Ovary (tissue), 9 donors: ENCODE measurements around the gene MPRIP. TPM values are rescaled to one million over a fixed set of nuclear protein-coding genes. Genes with fewer than 3 reads are reported as not detected.
"Not testable (repeated sequence)": the region's sequence is repeated elsewhere in the genome, so short reads cannot be mapped to it uniquely, and the experiment has no call there.

ENCODE experiments used
- DNase-seq, 5 donors: peaks; one replicate each; pipeline ENCODE4 v3.0.0-alpha.2; 2019 to 2020
- H3K27ac ChIP-seq, 2 donors: fragments of 200-600 bp; one replicate each; pipeline versions ENCODE4 v1.5.1 to v1.8.0; 2019 to 2022
- H3K27me3 ChIP-seq: fragments of 200-600 bp; one replicate; pipeline ENCODE4 v1.8.0; 2022
- H3K36me3 ChIP-seq: fragments of 200-600 bp; sonication (generic); one replicate; pipeline ENCODE4 v1.5.1; 2019
- H3K4me1 ChIP-seq: one replicate; pipeline ENCODE4 v1.8.1; 2013; ENCODE audit warnings: mild to moderate bottlenecking, moderate library complexity; ENCODE audit not compliant: insufficient read depth
- H3K4me3 ChIP-seq: fragments of 200-600 bp; sonication (generic); one replicate; pipeline ENCODE4 v1.5.1; 2017
- H3K9me3 ChIP-seq, 2 donors: fragments of 200-600 bp in 1 of 2; sonication (generic) in 1 of 2; one replicate each; pipeline versions ENCODE4 v1.5.1 to v1.8.1; 2013 to 2019; ENCODE audit warnings: mild to moderate bottlenecking in 1 of 2, moderate library complexity in 1 of 2
- EP300 ChIP-seq: sonication (generic); formaldehyde crosslinking; IDR thresholded peaks from one replicate; pipeline ENCODE4 v1.6.1; 2017; ENCODE audit warnings: antibody characterized with exemption
- WGBS, 3 donors: extraction: QIAGEN DNeasy Blood & Tissue Kit in 1 of 3; methylation state at CpG; one replicate each; pipeline versions ENCODE4 v1.1.5 to v1.1.7; 2013 to 2017; 5-methylcytosine and 5-hydroxymethylcytosine counted together
- intact Hi-C, 4 donors: fragments of 100-400 bp; cut with DNase I; formaldehyde crosslinking; loops; one replicate each; pipeline versions ENCODE4 v1.11.0 to v1.15.1; 2022 to 2023
- polyA plus RNA-seq, 2 donors: library from polyadenylated mRNA; stranded (reverse); fragments of 200-250 nt in 1 of 2; fragments of 350-450 nt in 1 of 2; fragmentation: Illumina TruSeq in 1 of 2; extraction: RNeasy Lipid Tissue Mini Kit (QIAGEN cat#74804) in 1 of 2; gene quantifications; one replicate each; pipeline ENCODE4 v1.2.3, GENCODE V29; 2013 to 2014
- total RNA-seq, 7 donors: library from RNA; depleted of rRNA in 2 of 7; stranded (reverse); fragments of >200 nt in 2 of 7; fragmentation: NEBNext Ultra II Directional in 3 of 7; extraction: Animal tissue kit (Norgen Biotek cat#: 25700) in 3 of 7; gene quantifications; one replicate each; pipeline versions ENCODE4 v1.1.0 to v1.2.4, GENCODE V29; 2016 to 2023
- TF ChIP-seq, protein P1 (sequence below), 3 donors: fragments of 450-650 bp in 2 of 3; fragments of 200-600 bp in 1 of 3; IDR thresholded peaks; one replicate each; pipeline versions ENCODE4 v1.5.1 to v1.8.0; 2016 to 2022; ENCODE audit warnings: antibody characterized with exemption in 3 of 3, mild to moderate bottlenecking in 1 of 3
- donor health status: DM: no; HTN: no; CAD: no; lungs with moderate emphysema.
- donor health status: DM: no; HTN: no; CAD: no.
- donor health status: Bipolar disorder and iron deficiency.
- donor health status: DM: yes; HTN: yes; CAD: no.
- donor health status: DM: no; HTN: no; CAD: no.
- donor health status: DM: yes; HTN: yes; CAD: no.

The MPRIP gene
- total and polyA plus RNA-seq, 9 donors, result 72.3 to 256 (median 202) TPM

DNA sequence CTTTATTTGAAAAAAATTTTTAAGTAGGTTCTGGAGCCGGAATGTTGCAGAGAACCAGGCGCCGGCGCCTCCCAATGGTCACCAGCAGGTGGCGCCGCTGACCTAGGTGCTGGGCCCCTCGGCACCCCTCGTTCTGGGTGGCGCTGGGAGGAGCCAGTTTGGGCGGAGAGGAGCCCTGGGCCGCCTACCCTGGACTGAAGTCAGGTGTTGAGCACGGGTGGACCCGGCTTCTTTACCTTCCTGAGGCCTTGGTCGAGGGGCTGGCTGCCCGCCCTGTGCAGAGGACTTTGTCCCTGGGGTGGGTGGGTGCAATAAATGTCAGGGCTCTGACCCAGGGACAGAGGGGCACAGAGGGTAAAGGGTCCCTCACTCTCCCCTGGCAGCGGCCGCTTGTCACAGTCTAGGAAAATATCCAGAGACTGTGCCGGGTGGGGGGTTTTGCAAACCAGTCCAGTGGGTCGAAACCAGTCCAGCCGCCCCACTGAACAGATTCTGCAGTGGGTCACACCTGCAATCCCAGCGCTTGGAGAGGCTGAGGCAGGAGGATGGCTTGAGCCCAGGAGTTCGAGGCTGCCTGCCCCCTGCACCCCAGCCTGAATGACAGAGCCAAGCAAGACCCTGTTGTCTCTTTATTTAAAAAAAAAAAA lies 40.3 kb upstream of the MPRIP start:
- H3K4me3 ChIP-seq, result no peak overlapping the region
- H3K9me3 ChIP-seq, result no peaks in the 10 kb centered on the region
- no peak overlapping the region for H3K27ac ChIP-seq
- peak; percentile 71 to 89 (median 83) for DNase-seq
- no peaks in the 10 kb centered on the region for H3K36me3 ChIP-seq
- TF ChIP-seq EP300, result no peak
- TF ChIP-seq, protein P1, sequence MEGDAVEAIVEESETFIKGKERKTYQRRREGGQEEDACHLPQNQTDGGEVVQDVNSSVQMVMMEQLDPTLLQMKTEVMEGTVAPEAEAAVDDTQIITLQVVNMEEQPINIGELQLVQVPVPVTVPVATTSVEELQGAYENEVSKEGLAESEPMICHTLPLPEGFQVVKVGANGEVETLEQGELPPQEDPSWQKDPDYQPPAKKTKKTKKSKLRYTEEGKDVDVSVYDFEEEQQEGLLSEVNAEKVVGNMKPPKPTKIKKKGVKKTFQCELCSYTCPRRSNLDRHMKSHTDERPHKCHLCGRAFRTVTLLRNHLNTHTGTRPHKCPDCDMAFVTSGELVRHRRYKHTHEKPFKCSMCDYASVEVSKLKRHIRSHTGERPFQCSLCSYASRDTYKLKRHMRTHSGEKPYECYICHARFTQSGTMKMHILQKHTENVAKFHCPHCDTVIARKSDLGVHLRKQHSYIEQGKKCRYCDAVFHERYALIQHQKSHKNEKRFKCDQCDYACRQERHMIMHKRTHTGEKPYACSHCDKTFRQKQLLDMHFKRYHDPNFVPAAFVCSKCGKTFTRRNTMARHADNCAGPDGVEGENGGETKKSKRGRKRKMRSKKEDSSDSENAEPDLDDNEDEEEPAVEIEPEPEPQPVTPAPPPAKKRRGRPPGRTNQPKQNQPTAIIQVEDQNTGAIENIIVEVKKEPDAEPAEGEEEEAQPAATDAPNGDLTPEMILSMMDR (IDR thresholded peaks at IDR 0.05), result peak; percentile 86 to 97 (median 86)
- 17 to 19% (median 18%) methylated on average over 22 of the region's 22 CpGs for WGBS, 3 donors
- intact Hi-C loops, result loop anchor here in 2 of 4 donors (5.0 to 10.0 kb wide), 2 partner anchors 115 to 233 kb away; partner anchors contain the start of gene FLCN (in 1 of the 2)
- no peaks in the 10 kb centered on the region for H3K27me3 ChIP-seq
- peaks cover 2% of the 10 kb centered on the region for H3K4me1 ChIP-seq

DNA sequence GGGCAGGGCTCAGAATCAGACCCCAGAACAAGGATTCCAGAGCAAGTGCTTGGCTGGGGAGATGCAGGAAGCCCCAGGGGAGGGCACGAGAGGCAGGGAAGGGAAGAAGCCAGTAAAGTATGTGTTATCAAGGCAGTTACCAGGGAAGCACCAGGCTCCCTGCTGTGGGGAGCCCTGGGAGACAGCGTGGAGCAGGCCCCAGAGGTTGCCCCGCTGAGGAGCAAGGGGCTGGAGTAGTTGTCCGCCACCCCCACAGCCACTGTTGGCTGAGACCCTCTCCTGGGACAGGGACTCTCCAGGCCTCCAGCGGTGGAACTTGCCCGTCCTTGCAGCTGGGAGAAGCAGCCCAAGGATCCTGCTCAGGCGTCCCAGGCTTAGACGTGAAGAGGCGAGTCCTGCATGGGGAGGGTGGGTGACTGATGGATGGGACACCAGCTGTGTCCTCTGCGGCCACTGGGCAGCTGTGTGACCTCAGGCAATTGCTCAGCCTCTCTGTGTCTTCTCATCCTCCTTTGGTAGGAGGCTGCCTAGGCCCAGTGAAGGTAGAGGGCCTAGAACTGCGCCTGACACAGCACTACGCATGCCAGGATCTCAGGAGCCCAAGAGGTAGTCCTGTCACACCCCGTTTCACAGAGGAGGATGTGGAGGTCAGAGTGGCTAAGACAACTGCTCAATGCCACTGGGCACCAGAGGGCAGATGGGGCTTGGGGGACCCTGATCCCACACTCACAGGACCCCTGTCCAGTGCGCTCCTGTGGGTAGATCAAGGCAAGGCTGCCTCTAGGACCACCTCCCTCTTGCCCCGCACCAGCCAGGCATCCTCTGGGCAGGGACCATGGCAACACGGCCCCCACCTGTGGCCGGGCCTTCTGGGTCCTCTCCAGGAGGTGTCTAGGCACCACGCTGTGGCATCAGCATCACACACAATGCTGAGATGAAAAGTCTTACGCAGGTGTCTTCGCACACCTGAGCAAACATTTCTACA lies 39.2 kb upstream of the MPRIP start:
- H3K36me3 ChIP-seq, H3K4me3 ChIP-seq, H3K9me3 ChIP-seq, H3K27me3 ChIP-seq, H3K4me1 ChIP-seq, H3K27ac ChIP-seq: not testable (repeated sequence)
- 89 to 91% (median 90%) methylated on average over 19 to 20 of the region's 20 CpGs for WGBS, 3 donors
- DNase-seq, result peak in 1 of 5 donors; percentile 35
- intact Hi-C loops, result loop anchor here in 2 of 4 donors (5.0 to 10.0 kb wide), 2 partner anchors 114 to 232 kb away; partner anchors contain the start of gene FLCN (in 1 of the 2)

DNA sequence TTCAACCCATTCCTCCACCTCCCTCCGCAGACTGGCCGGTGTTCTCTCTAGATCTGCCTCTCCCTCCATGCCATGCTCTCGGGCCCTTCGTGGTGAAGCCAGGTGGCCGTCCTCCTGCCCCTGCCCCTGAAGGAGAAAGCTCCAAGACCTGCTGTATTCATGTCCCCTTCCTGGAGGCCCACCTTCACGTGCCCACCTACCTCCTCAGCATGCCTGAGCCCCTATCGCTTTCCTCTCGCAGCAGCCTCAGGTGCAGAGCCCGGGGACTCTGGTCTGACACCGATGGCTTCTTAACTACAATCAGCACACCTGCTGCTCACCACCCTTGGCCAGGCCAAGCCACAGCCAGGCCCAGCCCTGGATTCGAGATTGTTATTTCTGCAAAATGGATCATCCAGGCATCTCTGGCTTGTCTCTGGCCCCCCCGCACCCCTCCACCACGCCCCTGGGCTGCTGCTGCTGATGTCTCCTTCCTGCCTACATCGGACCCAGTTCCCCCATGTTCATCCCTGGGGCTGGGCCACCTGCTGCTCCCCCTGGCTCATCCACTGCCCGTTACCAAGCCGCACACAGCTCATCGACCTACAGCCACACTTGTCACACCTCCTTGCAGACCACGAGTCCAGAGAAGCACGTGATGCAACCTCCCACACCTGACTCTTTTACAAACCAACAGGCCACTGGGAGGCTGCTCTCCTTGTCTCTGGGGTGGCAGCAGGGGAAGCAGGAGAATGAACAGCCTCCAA lies 37.8 kb upstream of the MPRIP start:
- H3K27me3 ChIP-seq, result no peaks in the 10 kb centered on the region
- 79 to 83% (median 81%) methylated on average over 19 of the region's 19 CpGs for WGBS, 3 donors
- DNase-seq, result peak in 1 of 5 donors; percentile 18
- no peak for TF ChIP-seq EP300
- no peak overlapping the region for H3K27ac ChIP-seq
- H3K9me3 ChIP-seq, result no peaks in the 10 kb centered on the region
- no peaks in the 10 kb centered on the region for H3K36me3 ChIP-seq
- H3K4me3 ChIP-seq, result no peak overlapping the region
- H3K4me1 ChIP-seq, result peaks cover 2% of the 10 kb centered on the region
- intact Hi-C loops, result loop anchor here in 2 of 4 donors (5.0 to 10.0 kb wide), 2 partner anchors 113 to 230 kb away; partner anchors contain the start of gene FLCN (in 1 of the 2)

DNA sequence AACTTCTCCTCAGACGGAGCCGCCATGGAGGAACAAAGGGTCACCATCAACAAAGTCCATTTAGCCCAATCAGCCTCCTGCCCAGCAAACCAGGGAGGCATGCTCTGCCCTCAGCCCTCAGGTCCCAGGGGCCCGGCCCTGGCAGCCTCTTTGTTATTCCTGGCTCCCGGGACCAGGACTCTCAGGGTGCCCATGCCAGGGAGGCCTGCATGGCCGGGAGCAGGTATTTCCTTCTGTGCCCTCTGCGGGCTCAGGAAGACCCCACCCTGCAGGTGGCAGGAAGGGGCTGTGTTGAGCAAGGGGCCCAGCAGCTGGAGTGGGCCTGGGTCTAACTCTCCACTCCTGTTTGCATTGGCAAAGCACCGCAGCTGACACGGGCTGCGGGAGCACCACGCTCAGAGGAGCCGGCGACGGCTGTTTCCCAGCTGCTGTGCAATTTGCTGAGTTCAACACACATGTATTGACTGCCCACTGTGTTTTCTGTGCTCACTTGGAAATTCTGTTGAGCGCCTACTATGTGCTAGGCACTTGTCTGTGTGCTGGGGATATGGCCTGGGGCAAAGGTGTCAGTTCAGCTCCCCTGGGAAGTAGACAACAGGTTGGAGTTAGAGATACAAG lies 37.2 kb upstream of the MPRIP start:
- H3K36me3 ChIP-seq, H3K4me1 ChIP-seq, H3K27ac ChIP-seq, H3K4me3 ChIP-seq, H3K9me3 ChIP-seq, H3K27me3 ChIP-seq: not testable (repeated sequence)
- intact Hi-C loops, result loop anchor here in 2 of 4 donors (5.0 to 10.0 kb wide), 2 partner anchors 112 to 230 kb away; partner anchors contain the start of gene FLCN (in 1 of the 2)
- DNase-seq, result peak in 1 of 5 donors; percentile 26
- WGBS, 3 donors, result 50 to 62% (median 57%) methylated on average over 8 to 14 of the region's 14 CpGs

DNA sequence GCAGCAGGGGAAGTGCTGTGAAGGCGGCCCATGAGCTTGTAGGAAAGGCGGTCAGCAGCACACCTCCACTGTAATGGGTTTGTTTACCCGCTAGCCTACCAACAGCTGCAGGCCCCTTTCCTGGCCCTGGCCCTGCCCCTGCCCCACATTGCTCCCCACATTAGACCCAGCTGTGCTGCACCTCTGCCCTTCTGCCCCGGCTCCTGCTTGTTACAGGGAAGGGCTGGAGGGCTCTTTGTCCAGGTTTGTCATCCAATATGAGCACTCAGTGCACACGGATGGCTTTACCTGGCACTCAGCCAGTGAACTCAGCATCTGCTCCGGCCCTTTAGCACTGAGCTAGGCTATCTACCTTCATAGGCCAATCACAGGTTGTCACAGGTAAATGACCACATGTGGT lies 34.4 kb upstream of the MPRIP start:
- DNase-seq, H3K27ac ChIP-seq, H3K27me3 ChIP-seq, H3K9me3 ChIP-seq, H3K4me3 ChIP-seq, H3K36me3 ChIP-seq, H3K4me1 ChIP-seq: not testable (repeated sequence)
- intact Hi-C loops, result loop anchor here in 1 of 4 donors (10.0 kb wide), 1 partner anchor 227 kb away; the partner anchor contains the start of gene FLCN
- WGBS, 3 donors, result 67 to 90% (median 80%) methylated on average over 5 of the region's 6 CpGs

DNA sequence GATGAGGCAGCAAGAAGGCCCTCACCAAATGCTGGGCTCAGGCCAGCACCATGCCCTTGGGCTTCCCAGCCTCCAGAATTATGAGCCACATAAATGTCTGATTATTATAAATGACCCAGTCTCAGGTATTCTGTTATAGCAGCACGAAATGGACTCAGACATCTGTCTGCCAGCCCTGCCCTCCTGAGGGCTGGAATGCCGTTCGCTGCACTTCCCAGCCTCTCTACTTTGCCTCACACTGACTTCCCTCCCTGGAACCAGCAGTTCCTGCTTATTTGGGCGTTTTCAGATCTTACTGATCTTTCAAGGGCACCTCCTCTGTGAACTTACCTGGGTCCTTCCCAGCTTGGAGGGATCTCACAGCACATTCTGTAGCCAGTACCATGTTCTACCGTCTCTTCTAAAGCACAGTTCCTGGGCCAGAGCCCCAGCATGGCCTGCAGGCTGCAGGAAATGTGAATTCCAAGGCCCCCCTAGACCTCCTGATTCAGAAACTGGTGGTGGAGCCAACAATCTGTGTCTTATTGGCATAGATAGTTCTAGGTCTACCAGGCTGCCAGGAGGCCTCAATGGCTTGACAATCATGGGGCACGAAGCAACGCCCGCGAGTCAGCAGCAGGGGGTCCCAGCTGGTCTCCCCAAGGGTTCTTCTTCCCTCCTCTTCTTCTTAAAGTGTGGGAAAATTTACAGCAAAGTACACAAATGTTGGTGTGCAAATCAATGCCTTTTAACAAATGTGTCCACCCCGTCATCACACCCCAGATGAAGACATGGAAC lies 33.4 kb upstream of the MPRIP start:
- H3K4me1 ChIP-seq, H3K27ac ChIP-seq, DNase-seq, H3K9me3 ChIP-seq, H3K4me3 ChIP-seq, H3K27me3 ChIP-seq, H3K36me3 ChIP-seq: not testable (repeated sequence)
- WGBS, 3 donors, result 93 to 95% (median 94%) methylated on average over 10 of the region's 10 CpGs
- intact Hi-C loops, result loop anchor here in 1 of 4 donors (10.0 kb wide), 1 partner anchor 226 kb away; the partner anchor contains the start of gene FLCN

DNA sequence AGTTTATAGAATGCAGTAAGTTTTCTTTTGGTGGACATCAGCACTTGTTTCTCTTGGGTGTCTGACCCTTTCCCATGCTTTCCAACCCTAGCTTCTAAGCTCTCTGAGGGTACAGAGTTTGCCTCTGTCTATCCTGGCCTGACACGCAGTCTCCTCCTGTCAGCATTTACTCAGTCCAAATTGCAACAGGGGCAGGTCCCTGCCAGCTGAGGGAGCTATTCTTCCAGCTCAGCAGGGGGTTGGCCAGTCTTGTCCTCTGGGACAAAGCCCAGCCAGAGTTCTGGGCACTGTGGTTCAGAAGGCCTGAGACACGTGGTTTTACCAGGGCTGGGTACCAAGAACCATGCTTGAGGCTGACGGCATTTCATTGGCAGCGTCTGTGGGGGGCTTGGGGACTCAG lies 32.3 kb upstream of the MPRIP start:
- not testable (repeated sequence) for H3K9me3 ChIP-seq, H3K27me3 ChIP-seq, DNase-seq, H3K4me3 ChIP-seq, H3K36me3 ChIP-seq, H3K27ac ChIP-seq, H3K4me1 ChIP-seq
- 50 to 88% (median 73%) methylated on average over 1 of the region's 4 CpGs for WGBS, 3 donors
- intact Hi-C loops, result loop anchor here in 1 of 4 donors (10.0 kb wide), 1 partner anchor 225 kb away; the partner anchor contains the start of gene FLCN

DNA sequence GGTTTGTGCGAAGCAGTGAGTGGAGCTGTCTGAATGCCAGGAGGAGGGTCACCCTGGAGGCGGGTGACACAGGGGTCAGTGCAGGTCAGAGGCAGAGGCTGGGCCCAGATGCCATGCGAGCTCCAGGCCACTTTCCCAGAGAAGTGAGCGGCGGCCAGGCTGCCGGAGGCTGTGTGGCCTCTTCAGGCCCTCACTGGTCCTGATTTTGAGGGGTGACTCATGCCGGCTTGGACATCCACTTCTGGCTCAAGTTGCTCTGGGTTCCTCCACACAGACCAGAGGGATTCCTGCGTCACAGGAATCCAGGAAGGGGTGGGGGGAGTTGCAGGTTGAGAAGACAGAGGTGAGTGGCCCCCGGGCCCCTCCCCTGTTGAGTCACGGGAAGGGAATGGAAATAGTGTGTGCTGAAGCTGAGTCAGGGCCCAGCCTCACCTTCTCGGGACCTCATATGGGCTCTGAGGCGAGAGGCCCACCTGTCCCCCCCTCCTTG lies 31.7 kb upstream of the MPRIP start:
- 68% methylated on average over 5 of the region's 12 CpGs; no CpG with 5 or more reads in 2 of the 3 donors for WGBS, 3 donors
- H3K36me3 ChIP-seq, intact Hi-C loops, H3K4me3 ChIP-seq, H3K27me3 ChIP-seq, H3K27ac ChIP-seq, H3K9me3 ChIP-seq, H3K4me1 ChIP-seq: not testable (repeated sequence)
- DNase-seq, result peak in 1 of 5 donors; percentile 5
